CD4-positive, alpha-beta T cell treated with Interleukin-15 for 4 hours (primary cell): ENCODE data around the gene PIAS2.
"Not testable (repeated sequence)": the region's sequence is repeated elsewhere in the genome, so short reads cannot be mapped to it uniquely, and the experiment has no call there.

Source experiments
- DNase-seq: peaks from one replicate; pipeline ENCODE4 v3.0.0-alpha.2; 2020; ENCODE audit warnings: low spot score

PIAS2 gene

DNA sequence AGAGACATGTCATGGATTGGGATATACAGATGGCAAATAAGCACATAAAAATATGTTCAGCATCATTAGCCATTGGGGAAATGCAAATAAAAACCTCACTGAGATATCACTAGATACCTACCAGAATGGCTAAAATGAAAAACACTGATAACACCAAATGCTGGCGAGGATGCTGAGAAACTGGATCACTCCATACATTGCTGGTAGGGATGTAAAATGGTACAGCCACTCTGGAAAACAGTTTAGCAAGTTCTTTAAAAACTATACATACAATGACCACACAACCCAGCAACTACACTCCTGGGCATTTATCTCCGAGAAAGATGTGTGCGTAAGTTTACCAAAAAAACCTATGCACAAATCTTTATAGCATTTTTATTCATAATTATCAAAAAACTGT, 13.9 kb downstream of the PIAS2 start:
- DNase-seq, result no peak

DNA sequence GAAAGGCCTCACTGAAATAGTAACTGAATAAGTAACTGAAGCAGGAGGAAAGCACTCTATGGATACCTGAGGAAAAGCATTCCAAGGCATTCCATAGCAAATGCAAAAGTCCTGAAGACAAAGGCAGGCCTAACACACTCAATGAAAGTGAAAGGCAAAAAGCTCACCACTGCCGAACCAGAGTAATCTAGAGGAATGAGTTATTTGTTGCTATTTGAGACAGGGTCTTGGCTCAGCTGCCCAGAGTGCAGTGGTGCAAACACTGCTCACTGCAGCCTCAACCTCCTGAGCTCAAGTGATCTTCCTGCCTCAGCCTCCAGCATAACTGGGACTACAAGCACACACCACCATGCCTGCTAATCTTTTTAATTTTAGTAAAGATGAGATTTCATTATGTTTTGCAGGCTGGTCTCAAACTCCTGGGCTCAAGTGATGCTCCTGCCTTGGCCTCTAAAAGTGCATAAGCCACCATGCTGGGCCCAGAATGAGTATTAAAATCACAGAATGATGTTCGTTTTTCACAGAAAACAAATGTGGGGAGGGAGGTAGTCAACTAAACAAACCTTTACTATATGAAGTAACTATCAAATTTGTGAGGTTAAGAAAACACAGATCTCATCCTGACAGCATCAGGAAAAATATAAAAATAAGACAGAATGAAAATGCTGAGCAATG, 17.9 kb downstream of the PIAS2 start:
- no peak for DNase-seq

- no peak for DNase-seq
Observed at GRCh38 chr18:46894124-46894523, 23.2 kb downstream of the PIAS2 start.

GRCh38 chr18:46893360-46893759, 23.9 kb downstream of the PIAS2 start:
- no peak for DNase-seq

- DNase-seq, result no peak
Observed at GRCh38 chr18:46892842-46893241, 24.5 kb downstream of the PIAS2 start.

DNA sequence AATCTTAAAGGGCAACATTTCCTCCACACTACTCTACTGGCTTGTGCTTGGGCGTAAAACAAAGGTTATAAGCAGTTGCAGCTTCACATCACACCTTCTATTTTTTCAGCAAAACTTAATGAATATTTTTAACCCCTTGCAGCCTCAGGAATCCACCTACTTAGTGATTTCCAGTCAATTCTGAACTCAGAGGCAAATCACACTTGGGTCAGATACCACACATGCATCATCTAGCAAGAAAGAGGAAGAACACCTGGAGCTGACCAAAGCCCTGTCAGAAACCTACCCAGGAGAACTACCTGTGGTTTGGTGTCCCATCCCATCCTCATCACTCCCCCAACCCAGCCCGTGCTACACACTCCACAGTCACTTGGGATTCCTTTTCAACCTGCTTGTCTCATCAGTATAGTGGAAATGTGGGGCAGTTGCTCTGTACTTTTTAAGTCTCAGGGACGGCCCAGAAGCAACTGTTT, 25.5 kb downstream of the PIAS2 start:
- no peak for DNase-seq

- no peak for DNase-seq
Observed at GRCh38 chr18:46888965-46889364, 28.3 kb downstream of the PIAS2 start.

DNA sequence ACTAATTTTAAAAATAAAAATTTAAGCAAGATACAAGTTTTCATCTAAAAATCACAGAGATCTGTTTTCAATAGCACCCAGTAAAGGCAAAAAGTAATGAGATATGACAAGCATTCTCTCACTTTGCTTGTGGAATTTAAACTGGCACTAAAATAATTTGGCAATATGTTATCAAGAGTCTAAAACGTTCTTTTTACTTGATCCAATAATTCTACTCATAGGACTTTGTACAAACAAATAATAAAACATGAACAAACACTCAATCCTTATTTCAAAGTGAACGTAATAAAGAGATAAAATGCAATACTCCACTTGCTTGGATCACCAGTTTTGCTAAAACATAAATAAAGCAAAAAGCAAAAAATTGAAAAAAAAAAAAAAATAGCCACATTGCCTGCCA, 30.4 kb downstream of the PIAS2 start:
- no peak for DNase-seq

- DNase-seq, result no peak
Observed at GRCh38 chr18:46883180-46883579, 34.1 kb downstream of the PIAS2 start.

DNA sequence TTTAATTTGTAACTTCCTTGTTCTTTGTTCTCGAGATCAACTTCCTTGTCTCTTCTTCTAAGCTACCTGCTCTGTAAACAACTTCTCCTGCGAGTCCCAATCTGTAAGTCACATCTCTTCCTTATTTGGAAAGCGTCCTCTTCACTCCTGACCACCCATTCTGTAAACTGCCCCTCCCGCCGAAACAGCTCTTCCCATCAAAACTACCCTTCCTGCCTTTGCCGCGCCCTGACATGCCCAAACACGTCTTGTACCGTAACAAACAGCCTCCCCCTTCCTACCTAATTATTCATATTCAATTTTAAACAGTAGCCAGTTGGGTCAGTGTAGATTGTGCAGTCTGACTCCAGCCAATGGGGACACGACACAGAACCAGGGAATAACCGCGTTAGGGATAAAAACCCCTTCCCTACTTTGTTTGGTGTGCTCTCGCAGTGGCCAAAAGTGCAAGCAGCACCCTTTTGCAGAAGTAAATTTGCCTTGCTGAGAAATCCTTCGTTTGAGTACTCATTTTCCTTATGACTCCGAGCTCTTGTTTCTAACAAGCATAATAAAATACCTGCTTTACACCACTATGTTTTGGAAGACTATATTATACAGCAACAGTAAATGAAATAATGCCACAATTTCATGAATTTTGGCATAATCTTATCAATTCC, 39.8 kb downstream of the PIAS2 start:
- DNase-seq, result no peak

DNA sequence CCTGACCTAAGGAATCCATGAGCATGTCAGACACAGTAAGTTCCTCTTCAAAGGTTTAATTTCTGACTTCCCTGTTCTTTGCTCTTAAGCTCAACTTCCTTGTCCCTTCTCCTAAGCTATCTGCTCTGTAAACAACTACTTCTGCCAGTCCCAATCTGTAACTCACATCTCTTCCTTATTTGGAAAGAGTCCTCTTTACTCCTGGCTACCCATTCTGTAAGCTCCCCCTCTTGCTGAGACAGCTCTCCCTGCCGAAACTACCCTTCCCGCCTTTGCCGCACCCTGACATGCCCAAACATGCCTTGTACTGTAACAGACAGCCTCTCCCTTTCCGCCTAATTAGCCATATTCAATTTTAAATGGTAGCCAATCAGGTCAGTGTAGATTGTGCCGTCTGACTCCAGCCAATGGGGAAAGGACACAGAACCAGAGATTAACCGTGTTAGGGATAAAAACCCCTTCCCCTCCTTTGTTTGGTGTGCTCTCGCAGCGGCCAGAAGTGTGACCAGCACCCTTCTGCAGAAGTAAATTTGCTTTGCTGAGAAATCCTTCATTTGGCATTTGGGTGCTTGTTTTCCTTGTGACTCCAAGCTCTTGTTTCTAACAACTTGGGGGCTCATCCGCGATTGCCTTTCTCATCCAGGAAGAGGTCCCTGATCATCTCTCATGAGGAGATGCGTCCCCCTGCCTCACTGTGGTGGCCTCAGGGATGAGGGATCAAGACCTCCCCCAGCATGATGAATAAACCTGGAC, 49.0 kb downstream of the PIAS2 start:
- DNase-seq, result no peak

- no peak for DNase-seq
Observed at GRCh38 chr18:46867367-46868143, 49.8 kb downstream of the PIAS2 start.

DNA sequence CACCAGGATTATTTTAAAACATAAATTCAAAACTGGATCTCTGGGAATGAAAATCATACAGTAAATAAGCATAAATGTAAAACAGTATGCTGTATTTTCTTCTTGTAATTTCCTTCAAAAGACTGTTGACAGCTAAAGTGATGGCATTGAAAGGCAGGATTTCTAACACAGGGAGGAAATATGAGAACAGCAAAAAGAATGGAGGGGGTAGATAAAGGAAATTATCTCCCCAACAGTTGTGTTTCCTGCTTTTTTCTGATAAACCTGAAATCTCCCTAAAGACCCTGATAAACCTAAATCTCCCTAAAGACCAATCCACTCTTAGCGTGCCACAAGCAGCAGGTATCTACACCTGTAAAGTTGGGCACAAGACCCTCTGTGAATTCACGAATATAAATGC, 50.8 kb downstream of the PIAS2 start:
- no peak for DNase-seq

DNA sequence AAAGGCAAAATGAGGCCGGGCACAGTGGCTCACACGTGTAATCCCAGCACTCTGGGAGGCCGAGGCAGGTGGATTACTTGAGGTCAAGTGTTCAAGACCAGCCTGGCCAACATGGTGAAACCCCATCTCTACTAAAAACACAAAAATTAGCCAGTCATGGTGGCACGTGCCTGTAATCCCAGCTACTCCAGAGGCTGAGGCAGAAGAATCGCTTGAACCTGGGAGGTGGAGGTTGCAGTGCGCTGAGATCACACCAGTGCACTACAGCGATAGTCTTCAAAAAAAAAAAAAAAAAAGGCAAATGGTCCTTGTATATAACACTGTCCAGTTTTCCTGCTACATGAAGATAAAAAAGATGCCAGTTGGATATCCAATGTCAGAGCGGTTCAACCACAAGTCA, 52.1 kb downstream of the PIAS2 start:
- not testable (repeated sequence) for DNase-seq

DNA sequence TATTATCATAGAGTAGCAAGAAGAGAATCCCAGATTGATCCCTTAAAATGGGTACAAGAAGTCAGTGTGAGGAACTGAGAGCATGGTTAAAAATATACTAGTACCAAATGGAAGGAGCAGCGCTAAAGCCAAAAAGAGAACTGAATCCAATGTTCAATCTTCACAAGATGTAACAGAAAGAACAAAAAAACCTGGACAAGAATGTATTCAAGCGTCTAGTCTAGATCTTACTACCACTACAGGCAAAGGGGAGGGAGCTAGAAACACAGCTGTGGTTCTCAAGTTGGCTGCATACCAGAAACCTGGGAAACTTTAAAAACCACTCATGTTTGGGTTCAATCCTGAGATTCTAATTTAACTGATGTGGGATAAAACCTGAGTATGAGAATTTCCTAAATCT, 57.5 kb downstream of the PIAS2 start:
- DNase-seq, result no peak

DNA sequence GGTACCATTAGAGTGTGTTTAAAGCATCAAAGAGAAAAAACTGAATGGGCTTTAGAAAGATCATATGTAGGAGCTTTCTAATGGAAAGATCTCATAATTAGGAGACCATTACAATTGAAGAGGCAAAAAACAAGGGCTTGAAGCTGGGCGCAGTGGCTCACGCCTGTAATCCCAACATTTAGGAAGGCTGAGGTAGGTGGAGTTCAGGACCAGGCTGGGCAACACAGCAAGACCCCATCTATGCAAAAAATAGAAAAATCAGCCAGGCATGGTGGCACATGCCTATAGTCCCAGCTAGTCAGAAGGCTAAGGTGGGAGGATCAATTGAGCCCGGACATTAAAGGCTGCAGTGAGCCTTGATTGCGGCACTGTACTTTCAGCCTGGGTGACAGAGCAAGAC, 59.0 kb downstream of the PIAS2 start:
- no peak for DNase-seq

DNA sequence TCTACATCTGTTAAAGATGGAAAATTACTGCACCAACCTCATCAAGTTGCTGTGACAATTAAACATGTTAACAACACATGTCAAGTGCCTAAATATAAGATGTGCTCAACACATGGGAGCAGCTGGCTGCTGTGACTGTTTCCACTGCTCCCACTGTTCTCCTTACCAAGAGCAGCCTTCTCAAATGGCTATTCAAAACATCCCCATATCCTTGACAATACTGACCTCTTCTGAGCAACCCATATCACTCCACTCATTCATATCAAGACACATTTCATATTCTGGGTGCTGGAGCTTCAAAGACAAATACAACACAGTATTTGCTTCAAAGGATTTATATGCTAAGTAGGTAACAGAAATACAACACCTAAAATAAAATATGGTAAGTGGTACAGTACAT, 60.3 kb downstream of the PIAS2 start:
- DNase-seq, result no peak

DNA sequence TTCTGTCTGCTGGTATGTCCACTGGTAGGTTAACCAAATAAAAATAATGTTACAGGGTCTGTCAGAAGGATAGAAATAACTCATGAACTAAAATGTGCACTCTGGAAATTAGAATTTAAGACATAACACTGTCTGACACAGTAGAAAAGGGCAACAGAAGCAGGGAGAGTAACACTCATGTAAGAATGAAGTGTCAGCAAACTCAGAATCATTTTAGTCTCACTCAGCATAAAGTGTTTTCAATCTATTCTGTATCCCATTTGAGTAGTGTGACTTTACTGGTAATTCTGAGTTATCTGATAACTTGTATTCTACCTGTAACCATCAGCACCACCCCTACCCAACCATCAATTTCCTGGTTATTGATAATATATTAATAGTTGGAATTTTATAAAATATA, 68.3 kb downstream of the PIAS2 start:
- no peak for DNase-seq

DNA sequence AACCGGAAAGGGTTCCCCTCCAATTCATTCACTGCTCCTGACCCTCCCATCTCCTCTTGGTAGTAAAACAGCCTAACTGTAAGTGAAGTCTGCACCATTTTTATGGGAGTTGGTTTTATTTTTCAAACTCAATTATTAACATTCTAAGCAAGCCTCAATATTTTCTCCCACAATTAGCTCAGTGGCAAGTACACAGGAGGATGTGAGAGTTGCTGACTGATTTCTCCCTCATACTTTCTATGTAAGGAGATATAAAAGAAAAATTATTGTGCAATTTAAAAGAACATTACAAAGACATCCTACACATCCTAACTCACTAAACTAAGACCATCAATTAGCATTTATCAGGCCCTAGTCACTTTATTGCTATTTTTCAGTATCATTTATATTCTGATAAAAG, 73.9 kb downstream of the PIAS2 start:
- no peak for DNase-seq

GRCh38 chr18:46842583-46842982, 74.7 kb downstream of the PIAS2 start:
- no peak for DNase-seq

DNA sequence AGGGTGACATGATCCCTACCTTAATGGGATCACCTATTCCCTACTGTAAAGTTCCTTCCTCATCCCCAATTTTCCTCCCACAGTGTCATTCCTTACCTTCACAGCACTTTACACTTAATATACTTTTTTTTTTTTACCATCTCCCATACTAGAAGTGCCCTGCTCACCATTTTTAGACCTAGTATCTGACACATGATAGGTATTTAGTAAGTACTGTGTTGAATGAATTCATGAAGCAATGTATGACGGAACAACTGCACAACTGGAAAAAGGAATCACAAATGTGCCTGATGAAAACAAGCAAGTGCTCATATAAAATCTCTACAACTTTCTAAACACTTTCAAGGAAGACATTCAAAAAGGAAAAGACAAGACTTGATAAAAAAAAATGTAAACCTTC, 83.4 kb downstream of the PIAS2 start:
- DNase-seq, result no peak

GRCh38 chr18:46832849-46833248, 84.5 kb downstream of the PIAS2 start:
- DNase-seq, result no peak
